ENCODE measurements around the gene CDKN2B. TPM values are rescaled to one million over a fixed set of nuclear protein-coding genes. Genes with fewer than 3 reads are reported as not detected.

The CDKN2B gene
- polyA plus RNA-seq, 1 donor from 2014 or later: 0.15 TPM

DNA sequence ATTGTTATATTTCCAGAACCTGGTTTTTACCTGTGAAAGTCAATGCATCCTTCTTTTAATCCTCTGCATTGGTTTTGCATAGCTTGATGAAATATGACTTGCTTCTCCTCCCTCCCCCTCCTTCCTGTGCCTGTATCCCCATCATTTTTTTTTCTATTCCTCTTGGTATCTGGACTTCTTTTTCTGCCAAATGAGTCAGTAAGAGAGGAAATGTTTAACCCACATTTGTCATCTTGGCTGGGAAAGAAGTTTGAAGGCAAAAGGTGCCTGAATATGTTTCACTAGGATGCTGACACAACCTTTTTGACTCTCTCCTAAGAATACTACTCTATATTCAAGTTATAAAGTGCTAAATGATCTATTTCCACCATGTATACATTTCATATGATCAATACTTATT is 35.5 kb upstream of the CDKN2B start:
- no peaks in the 10 kb centered on the region for H3F3A ChIP-seq (ENCODE audit: insufficient read depth, low read length, poor library complexity, severe bottlenecking)
- no peak for TF ChIP-seq EP300 (conservative IDR thresholded peaks at IDR 0.05; ENCODE audit: poor library complexity, severe bottlenecking)
- TF ChIP-seq EZH2 (IDR thresholded peaks at IDR 0.05; ENCODE audit: borderline replicate concordance, insufficient read depth, low read length, poor library complexity, severe bottlenecking): no peak
- no peak for TF ChIP-seq POLR2AphosphoS5 (IDR thresholded peaks at IDR 0.05)
- TF ChIP-seq, protein P1, sequence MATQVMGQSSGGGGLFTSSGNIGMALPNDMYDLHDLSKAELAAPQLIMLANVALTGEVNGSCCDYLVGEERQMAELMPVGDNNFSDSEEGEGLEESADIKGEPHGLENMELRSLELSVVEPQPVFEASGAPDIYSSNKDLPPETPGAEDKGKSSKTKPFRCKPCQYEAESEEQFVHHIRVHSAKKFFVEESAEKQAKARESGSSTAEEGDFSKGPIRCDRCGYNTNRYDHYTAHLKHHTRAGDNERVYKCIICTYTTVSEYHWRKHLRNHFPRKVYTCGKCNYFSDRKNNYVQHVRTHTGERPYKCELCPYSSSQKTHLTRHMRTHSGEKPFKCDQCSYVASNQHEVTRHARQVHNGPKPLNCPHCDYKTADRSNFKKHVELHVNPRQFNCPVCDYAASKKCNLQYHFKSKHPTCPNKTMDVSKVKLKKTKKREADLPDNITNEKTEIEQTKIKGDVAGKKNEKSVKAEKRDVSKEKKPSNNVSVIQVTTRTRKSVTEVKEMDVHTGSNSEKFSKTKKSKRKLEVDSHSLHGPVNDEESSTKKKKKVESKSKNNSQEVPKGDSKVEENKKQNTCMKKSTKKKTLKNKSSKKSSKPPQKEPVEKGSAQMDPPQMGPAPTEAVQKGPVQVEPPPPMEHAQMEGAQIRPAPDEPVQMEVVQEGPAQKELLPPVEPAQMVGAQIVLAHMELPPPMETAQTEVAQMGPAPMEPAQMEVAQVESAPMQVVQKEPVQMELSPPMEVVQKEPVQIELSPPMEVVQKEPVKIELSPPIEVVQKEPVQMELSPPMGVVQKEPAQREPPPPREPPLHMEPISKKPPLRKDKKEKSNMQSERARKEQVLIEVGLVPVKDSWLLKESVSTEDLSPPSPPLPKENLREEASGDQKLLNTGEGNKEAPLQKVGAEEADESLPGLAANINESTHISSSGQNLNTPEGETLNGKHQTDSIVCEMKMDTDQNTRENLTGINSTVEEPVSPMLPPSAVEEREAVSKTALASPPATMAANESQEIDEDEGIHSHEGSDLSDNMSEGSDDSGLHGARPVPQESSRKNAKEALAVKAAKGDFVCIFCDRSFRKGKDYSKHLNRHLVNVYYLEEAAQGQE (IDR thresholded peaks at IDR 0.05; ENCODE audit: borderline replicate concordance): no peak
- TF ChIP-seq TAF1 (IDR thresholded peaks at IDR 0.05; ENCODE audit: low read depth): no peak
- no peak for TF ChIP-seq SMC3 (conservative IDR thresholded peaks at IDR 0.05; ENCODE audit: poor library complexity)
- TF ChIP-seq, protein P2, sequence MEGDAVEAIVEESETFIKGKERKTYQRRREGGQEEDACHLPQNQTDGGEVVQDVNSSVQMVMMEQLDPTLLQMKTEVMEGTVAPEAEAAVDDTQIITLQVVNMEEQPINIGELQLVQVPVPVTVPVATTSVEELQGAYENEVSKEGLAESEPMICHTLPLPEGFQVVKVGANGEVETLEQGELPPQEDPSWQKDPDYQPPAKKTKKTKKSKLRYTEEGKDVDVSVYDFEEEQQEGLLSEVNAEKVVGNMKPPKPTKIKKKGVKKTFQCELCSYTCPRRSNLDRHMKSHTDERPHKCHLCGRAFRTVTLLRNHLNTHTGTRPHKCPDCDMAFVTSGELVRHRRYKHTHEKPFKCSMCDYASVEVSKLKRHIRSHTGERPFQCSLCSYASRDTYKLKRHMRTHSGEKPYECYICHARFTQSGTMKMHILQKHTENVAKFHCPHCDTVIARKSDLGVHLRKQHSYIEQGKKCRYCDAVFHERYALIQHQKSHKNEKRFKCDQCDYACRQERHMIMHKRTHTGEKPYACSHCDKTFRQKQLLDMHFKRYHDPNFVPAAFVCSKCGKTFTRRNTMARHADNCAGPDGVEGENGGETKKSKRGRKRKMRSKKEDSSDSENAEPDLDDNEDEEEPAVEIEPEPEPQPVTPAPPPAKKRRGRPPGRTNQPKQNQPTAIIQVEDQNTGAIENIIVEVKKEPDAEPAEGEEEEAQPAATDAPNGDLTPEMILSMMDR (IDR thresholded peaks at IDR 0.05; ENCODE audit: poor library complexity, severe bottlenecking): no peak
- TF ChIP-seq RAD21 (conservative IDR thresholded peaks at IDR 0.05): no peak
- TF ChIP-seq MXI1 (conservative IDR thresholded peaks at IDR 0.05; ENCODE audit: poor library complexity, severe bottlenecking): no peak
- no peaks in the 10 kb centered on the region for H3K27me3 ChIP-seq (ENCODE audit: insufficient read depth, low read depth, low read length)
- H2AFZ ChIP-seq (ENCODE audit: low read depth, low read length): no peak overlapping the region
- H3K4me2 ChIP-seq (ENCODE audit: low read length): no peak overlapping the region
- no peaks in the 10 kb centered on the region for H3K9me2 ChIP-seq (ENCODE audit: insufficient read depth, low read length)
- H3K27ac ChIP-seq (ENCODE audit: low read length): no peak overlapping the region
- H4K20me1 ChIP-seq (ENCODE audit: insufficient read depth): no peaks in the 10 kb centered on the region
- no peaks in the 10 kb centered on the region for H3K79me2 ChIP-seq (replicated peaks; ENCODE audit: insufficient read depth, low read length)
- H3K36me3 ChIP-seq (ENCODE audit: insufficient read depth, low read length): no peaks in the 10 kb centered on the region
- no peak overlapping the region for H3K4me3 ChIP-seq (ENCODE audit: low read length)
- H3K9me3 ChIP-seq (ENCODE audit: low read length): no peaks in the 10 kb centered on the region
- H3K9ac ChIP-seq (ENCODE audit: low read length): no peak overlapping the region

DNA sequence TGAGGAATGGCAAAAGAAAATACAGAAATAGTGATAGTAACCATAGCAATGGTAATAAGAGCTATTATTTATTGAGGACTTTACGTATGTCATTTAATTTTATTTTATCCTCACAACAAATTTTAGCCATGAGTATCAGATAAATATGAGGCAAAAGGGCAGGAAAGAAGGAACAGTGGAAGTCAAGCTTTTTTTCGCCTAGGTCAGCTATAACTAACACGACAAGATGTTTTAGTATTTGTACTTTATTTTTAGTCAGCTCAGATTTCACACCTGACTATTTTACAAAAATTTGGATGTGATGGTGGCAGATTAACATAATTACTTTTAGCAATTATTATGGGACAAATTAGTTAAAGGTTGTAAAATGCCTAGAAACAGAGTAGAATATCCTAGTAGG is 34.8 kb upstream of the CDKN2B start:
- no peak overlapping the region for H3K9ac ChIP-seq (ENCODE audit: low read length)
- no peaks in the 10 kb centered on the region for H4K20me1 ChIP-seq (ENCODE audit: insufficient read depth)
- no peak overlapping the region for H2AFZ ChIP-seq (ENCODE audit: low read depth, low read length)

More for the DNA sequence above, 34.8 kb upstream of the CDKN2B start:
- Histone ChIP-seq H3K36me3 (ENCODE audit: insufficient read depth, low read length) (no peaks in the 10 kb centered on the region), H3K4me2 (ENCODE audit: low read length) (no peak overlapping the region), H3K9me2 (ENCODE audit: insufficient read depth, low read length) (no peaks in the 10 kb centered on the region), H3K27ac (ENCODE audit: low read length) (no peak overlapping the region), H3K9me3 (ENCODE audit: low read length) (no peaks in the 10 kb centered on the region), H3K4me3 (ENCODE audit: low read length) (no peak overlapping the region), H3F3A (ENCODE audit: insufficient read depth, low read length, poor library complexity, severe bottlenecking) (no peaks in the 10 kb centered on the region), H3K27me3 (ENCODE audit: insufficient read depth, low read depth, low read length) (no peaks in the 10 kb centered on the region), H3K79me2 (replicated peaks; ENCODE audit: insufficient read depth, low read length) (no peaks in the 10 kb centered on the region)
- TF ChIP-seq POLR2AphosphoS5 (IDR thresholded peaks at IDR 0.05): no peak
- no peak for TF ChIP-seq EP300 (conservative IDR thresholded peaks at IDR 0.05; ENCODE audit: poor library complexity, severe bottlenecking)
- no peak for TF ChIP-seq EZH2 (IDR thresholded peaks at IDR 0.05; ENCODE audit: borderline replicate concordance, insufficient read depth, low read length, poor library complexity, severe bottlenecking)
- TF ChIP-seq SMC3 (conservative IDR thresholded peaks at IDR 0.05; ENCODE audit: poor library complexity): no peak

All from neural cell (in vitro differentiated cells).